Urothelium cell line (cell line): ENCODE results near the gene GDF9.
A peak's percentile ranks its signal among the peaks of the same experiment; 100 is the strongest.

Experiments
- DNase-seq: peaks from one replicate; pipeline ENCODE4 v3.0.0; 2011; ENCODE audit warnings: low spot score, mixed read lengths
- FAIRE-seq: peaks from 2 replicates; lab custom pipeline; 2011; peaks lifted over from hg19 to GRCh38; lab: Jason Lieb, UNC

GDF9 gene

GRCh38 chr5:132866342-132867045, at the start of gene GDF9, which contains the start of gene UQCRQ:
Gene GDF9, minus strand, starts transcription at chr5:132866469. Its CDS starts 1,936 bp downstream, at chr5:132864533.
Gene UQCRQ, plus strand, starts transcription at chr5:132866642. Its CDS starts 240 bp downstream, at chr5:132866882.
- FAIRE-seq = peak; percentile 84
- DNase-seq = peak; percentile 99

DNA sequence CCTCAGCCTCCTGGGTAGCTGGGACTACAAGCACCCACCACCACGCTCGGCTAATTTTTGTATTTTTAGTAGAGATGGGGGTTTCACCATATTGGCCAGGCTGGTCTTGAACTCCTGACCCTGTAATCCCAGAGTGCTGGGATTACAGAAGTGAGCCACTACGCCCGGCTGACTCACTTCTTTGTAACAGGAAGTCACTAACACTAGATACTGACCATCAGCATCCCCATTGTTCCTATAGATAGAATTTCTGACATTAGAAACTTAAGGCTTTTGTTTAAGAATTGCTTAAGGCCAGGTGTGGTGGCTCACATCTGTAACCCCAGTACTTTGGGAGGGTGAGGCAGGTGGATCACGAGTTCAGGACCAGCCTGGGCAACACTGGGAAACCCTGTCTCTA, 49.4 kb upstream of the GDF9 start:
- FAIRE-seq (peak; percentile 30), DNase-seq (no peak)

- FAIRE-seq (no peak), DNase-seq (no peak)
These were observed 43.4 kb upstream of the GDF9 start for GRCh38 chr5:132909702-132910101.

DNA sequence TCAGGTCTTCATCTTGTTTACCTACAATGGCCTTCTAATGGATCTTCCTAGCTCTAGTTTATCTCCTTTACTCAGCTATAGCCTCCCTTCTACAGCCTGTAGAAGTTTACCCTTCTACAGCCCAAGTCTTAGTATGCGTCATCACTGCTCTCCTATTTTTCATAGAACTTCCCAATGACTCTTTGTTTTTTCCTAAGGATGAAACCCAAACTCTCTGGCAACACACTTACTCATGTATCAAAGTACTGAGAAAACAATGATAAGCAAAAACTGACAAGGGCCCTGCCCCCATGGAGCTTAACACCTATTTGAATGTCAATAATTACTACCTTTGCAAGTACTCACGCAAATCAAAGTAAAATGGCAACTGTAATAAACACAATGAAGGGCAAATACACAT, 40.9 kb upstream of the GDF9 start:
- no peak for FAIRE-seq
- DNase-seq = no peak

DNA sequence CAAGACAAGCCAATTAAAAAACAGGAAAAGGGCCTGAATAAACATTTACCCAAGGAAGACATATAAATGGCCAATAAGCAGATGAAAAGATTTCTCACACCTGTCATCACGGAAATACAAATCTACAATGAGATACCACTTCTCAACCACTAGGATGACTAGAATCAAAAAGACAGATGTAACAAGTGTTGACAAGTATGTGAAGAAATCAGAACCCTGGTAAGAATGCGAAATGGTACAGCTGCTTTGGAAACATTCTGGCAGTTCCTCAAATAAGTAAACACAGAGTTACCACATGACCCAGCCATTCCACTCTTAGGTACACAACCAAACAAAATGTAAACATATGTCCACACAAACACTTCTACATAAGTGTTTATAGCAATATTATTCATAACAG, 39.7 kb upstream of the GDF9 start:
- DNase-seq (no peak), FAIRE-seq (no peak)

DNA sequence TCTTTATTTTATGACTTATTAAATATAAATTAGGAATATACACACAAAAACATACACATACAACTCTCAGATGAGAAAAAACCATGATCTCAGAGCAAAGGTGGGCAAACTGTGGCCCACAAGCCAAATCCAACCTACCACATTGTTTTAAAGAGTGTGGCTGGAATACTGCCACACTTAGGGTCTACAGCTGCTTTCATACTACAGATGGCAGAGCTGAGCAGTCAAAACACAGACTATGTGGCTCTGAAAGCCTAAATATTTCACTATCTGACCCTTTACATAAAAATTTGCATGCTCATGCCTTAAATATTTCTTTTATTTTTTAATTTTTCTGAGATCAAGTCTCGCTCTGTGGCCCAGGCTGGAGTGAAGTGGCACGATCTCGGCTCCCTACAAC, 35.5 kb upstream of the GDF9 start:
- DNase-seq (no peak), FAIRE-seq (no peak)

DNA sequence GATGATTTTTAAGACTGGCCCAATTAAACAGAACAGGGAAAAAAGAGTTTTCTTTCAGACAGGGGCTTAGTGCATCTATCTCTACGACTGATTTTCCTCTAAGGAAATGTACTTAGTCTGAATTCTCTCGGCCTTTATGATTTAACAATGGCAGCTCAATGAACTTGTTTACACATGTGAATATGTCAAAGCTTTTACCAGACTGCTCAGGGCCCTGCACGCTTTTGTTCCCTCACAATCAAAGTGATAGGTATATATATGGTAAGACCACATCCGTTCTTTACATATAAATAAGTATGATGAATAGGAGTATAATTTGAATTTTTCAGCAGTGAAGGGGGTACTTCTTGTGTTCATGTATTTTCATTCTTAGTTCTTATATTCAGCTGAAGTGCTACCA, 34.8 kb upstream of the GDF9 start:
- DNase-seq (no peak), FAIRE-seq (no peak)

GRCh38 chr5:132898094-132898493, 31.8 kb upstream of the GDF9 start:
- FAIRE-seq (no peak), DNase-seq (no peak)

- FAIRE-seq (no peak), DNase-seq (no peak)
These were observed 30.4 kb upstream of the GDF9 start for GRCh38 chr5:132896685-132897084.

DNA sequence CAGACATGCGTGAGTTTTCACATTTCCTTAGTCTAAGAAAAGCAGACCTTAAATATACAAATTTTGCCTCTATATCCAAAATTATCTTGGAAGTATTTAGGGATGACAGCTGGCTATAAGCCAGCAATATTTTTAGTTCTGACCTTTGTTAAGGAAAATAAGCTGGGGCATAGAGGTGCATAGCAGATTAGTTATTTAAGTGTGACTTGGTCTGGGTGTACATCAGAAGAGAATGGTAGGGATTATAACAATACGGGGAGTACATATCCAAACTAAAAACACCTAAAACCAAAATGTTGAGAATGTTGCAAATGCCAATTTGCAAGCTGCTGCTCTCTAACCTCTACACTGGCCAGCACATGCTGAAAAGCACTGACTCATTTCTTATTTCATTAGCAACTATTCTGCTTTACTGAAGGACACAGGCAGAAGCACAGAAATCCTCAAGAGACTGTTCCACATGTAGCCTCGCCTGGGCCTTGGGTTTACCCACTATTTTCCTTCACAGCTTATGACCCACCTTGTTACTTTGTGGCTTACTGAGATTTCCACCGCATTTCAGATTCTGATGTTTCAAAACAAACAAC, 29.5 kb upstream of the GDF9 start:
- DNase-seq (no peak), FAIRE-seq (no peak)

DNA sequence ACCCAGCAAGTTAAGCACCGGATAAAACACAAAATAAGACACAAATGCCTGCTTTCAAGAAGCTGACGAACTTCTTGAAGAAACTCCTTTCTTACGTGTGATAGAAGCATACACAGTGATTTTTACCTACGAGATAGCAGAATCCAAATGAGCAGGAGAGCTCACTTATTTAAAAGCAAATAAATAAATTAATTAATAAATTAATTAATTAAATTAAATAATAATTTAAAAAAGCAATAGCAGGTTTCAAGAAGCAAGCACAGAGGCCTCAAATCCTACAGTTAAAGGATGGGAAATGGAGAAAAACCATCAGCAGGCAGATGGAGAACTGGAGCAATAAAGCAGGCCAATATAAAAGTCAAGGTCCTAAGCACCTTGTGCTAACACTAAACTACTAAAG, 24.5 kb upstream of the GDF9 start:
- FAIRE-seq (no peak), DNase-seq (no peak)

GRCh38 chr5:132889501-132889900, 23.2 kb upstream of the GDF9 start:
- no peak for DNase-seq
- no peak for FAIRE-seq

DNA sequence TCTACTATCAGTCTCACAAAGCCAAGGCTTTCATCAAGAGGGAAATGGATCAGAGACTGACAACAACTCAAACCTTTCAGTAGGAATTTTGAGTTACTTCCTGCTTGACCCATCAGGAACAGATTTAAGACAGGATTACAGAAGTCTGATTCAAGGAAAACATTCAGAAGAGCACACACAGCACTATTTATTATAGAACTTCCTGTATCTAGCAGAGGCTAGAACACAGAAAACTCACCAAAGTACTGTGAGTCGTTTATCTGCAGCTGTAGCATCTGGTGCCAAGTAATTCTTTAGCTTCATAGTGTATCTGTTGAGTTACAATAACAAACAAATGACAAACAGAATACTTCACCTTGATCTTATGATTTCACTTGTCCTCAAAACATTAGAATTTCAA, 21.0 kb upstream of the GDF9 start:
- no peak for DNase-seq
- FAIRE-seq = no peak

GRCh38 chr5:132886064-132886823, 20.0 kb upstream of the GDF9 start:
- no peak for DNase-seq
- no peak for FAIRE-seq

DNA sequence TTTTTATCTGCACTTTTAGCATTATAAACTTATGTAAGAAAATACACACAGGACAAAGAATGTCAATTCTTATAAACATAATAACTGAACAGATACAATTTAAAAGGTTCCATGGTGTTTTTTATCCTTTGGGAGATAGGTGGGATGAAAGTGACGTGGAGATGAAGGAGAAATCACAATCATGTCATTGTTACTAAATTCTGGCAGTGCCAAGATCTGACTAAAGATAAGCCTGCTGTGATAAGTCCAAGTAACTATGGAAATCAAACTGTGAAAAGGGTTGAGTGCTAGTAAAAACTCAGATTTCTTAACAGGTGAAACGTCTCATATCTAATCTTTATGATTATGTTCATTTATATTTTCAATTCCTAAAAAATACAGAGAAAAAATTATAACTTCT, 18.3 kb upstream of the GDF9 start:
- DNase-seq (no peak), FAIRE-seq (no peak)

GRCh38 chr5:132883261-132883834, 17.1 kb upstream of the GDF9 start:
- no peak for FAIRE-seq

GRCh38 chr5:132877938-132878337, 11.7 kb upstream of the GDF9 start:
- DNase-seq = no peak
- FAIRE-seq = no peak

More at GRCh38 chr5:132883261-132883834, 17.1 kb upstream of the GDF9 start:
- peak; percentile 73 for DNase-seq

- no peak for DNase-seq
- no peak for FAIRE-seq
These were observed 11.2 kb upstream of the GDF9 start for GRCh38 chr5:132877466-132877865.

DNA sequence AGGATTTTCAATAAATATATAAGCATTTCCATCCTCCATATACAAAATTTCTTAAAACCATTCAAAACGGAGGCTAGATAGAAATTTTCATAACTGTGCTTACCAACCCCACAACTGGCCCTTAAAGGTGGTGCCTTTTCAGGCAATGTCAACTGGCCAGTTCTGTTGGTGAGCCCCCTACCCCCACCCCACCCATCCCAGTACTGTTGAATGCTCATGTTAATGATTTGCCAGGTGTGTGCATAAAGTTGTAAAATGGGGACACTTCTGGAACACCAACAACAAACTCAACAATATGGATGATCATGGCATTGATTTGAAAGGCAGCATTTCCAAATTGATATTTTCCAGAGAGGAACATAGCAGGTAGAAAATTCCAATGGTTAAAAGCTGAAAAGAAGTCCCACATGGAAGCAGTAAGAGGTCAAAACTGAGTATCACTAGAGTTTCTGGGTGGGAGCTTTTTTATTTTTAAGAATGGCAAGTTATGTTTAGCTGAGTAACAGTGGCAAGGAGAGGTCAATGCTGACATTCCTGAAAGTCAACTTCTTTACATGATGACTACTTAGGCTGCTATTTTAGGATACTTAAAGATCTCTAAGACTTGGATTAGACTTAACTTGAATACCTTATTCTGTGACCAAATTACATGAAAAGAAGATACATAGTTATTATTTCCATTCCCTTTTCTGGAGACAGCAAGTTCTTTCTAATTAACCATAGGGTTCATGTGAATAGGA, 9.9 kb upstream of the GDF9 start:
- peak; percentile 42 for FAIRE-seq
- DNase-seq = no peak

- no peak for DNase-seq
- FAIRE-seq = no peak
These were observed 7.6 kb upstream of the GDF9 start for GRCh38 chr5:132873930-132874271.
